PC-3 (cell line): ENCODE data around the gene DDX19B. TPM values are rescaled to one million over a fixed set of nuclear protein-coding genes. Genes with fewer than 3 reads are reported as not detected.
"Not testable (repeated sequence)": the region's sequence is repeated elsewhere in the genome, so short reads cannot be mapped to it uniquely, and the experiment has no call there.

ENCODE experiments used
- ATAC-seq: fragments of 200-7000 bp; cut with Tn5 transposase; 2 replicates; pipeline ENCODE4 v1.9.1; 2020; ENCODE audit warnings: mild to moderate bottlenecking, moderate library complexity
- BruUV-seq: library from RNA; stranded (reverse); fragments of 400-500 nt; replicated peaks from 2 replicates; lab custom pipeline; 2021; lab: Mats Ljungman, UMichigan
- CTCF ChIA-PET: fragments of 300-600 bp; sonication (Branson Sonifier 250); formaldehyde crosslinking; loops from one replicate; lab custom pipeline; 2022; ENCODE audit warnings: antibody characterized with exemption; lab: Charles Lee
- POLR2A ChIA-PET: fragments of 300-600 bp; sonication (Branson Sonifier 250); formaldehyde crosslinking; loops from one replicate; lab custom pipeline; 2022; ENCODE audit warnings: antibody characterized with exemption; ENCODE audit not compliant: unreplicated experiment; lab: Charles Lee
- DNase-seq: peaks from one replicate; pipeline ENCODE4 v3.0.0-alpha.2; 2015
- H2AFZ ChIP-seq: fragments of 300-600 bp; sonication (generic); 2 replicates; pipeline ENCODE4 v1.6.0; 2016; ENCODE audit warnings: antibody characterized with exemption, low read length
- H3F3A ChIP-seq: fragments of 300-600 bp; sonication (generic); one replicate; pipeline ENCODE4 v1.6.0; 2017; ENCODE audit warnings: antibody characterized with exemption, low read length, control low read depth, mild to moderate bottlenecking; ENCODE audit not compliant: unreplicated experiment
- H3K27ac ChIP-seq: fragments of 300-600 bp; sonication (generic); 2 replicates; pipeline ENCODE4 v1.5.1; 2016; ENCODE audit warnings: mild to moderate bottlenecking, low read length
- H3K27me3 ChIP-seq: fragments of 300-600 bp; sonication (generic); 2 replicates; pipeline ENCODE4 v1.6.1; 2016; ENCODE audit warnings: low read length, mixed read lengths
- H3K36me3 ChIP-seq: fragments of 300-600 bp; sonication (generic); 2 replicates; pipeline ENCODE4 v1.6.1; 2016; ENCODE audit warnings: low read depth, mixed run types, low read length, mixed read lengths
- H3K4me1 ChIP-seq: fragments of 300-600 bp; sonication (generic); 2 replicates; pipeline ENCODE4 v1.5.1; 2016; ENCODE audit warnings: low read length; ENCODE audit not compliant: insufficient read depth
- H3K4me2 ChIP-seq: fragments of 300-600 bp; sonication (generic); 2 replicates; pipeline ENCODE4 v1.6.0; 2016; ENCODE audit warnings: low read length
- H3K4me3 ChIP-seq: fragments of 300-600 bp; sonication (generic); 2 replicates; pipeline ENCODE4 v1.5.1; 2016; ENCODE audit warnings: mild to moderate bottlenecking, low read length, mixed read lengths
- H3K79me2 ChIP-seq: fragments of 300-600 bp; sonication (generic); 2 replicates; pipeline ENCODE4 v1.6.1; 2017; ENCODE audit warnings: low read length, mixed read lengths
- H3K9ac ChIP-seq: fragments of 300-600 bp; sonication (generic); 2 replicates; pipeline ENCODE4 v1.6.0; 2016; ENCODE audit warnings: mild to moderate bottlenecking, low read length
- H3K9me2 ChIP-seq: fragments of 300-600 bp; sonication (generic); replicated peaks from 2 replicates; pipeline ENCODE4 v1.6.1; 2016; ENCODE audit warnings: mixed run types, low read length, mixed read lengths
- H3K9me3 ChIP-seq: fragments of 300-600 bp; sonication (generic); 2 replicates; pipeline ENCODE4 v1.6.1; 2016; ENCODE audit warnings: low read length, mixed read lengths
- H4K20me1 ChIP-seq: fragments of 300-600 bp; sonication (generic); 2 replicates; pipeline ENCODE4 v1.6.1; 2016; ENCODE audit warnings: low read length, mixed read lengths
- CTCF ChIP-seq: fragments of 300-600 bp; sonication (generic); conservative IDR thresholded peaks from 2 replicates; pipeline ENCODE4 v1.5.1; 2017; ENCODE audit warnings: antibody characterized with exemption, low read depth, mild to moderate bottlenecking, low read length
- EZH2 ChIP-seq: fragments of 300-600 bp; sonication (generic); IDR thresholded peaks from one replicate; pipeline ENCODE4 v1.6.1; 2017; ENCODE audit warnings: antibody characterized with exemption, mild to moderate bottlenecking, low read length; ENCODE audit not compliant: unreplicated experiment
- EZH2phosphoT487 ChIP-seq: fragments of 300-600 bp; sonication (generic); IDR thresholded peaks from 2 replicates; pipeline ENCODE4 v1.6.1; 2018; ENCODE audit warnings: mild to moderate bottlenecking, antibody characterized with exemption, low read length, borderline replicate concordance
- intact Hi-C: fragments of 100-400 bp; cut with micrococcal nuclease; formaldehyde crosslinking; loops from 2 replicates; pipeline ENCODE4 v1.9.0; 2023
- total RNA-seq: library from RNA; depleted of rRNA; stranded (reverse); fragments of >200 nt; gene quantifications from 2 replicates; pipeline ENCODE4 v1.2.3, GENCODE V29; 2014

Gene DDX19B
- total RNA-seq, 1 experiment from 2014 or later = 21.5 TPM

DNA sequence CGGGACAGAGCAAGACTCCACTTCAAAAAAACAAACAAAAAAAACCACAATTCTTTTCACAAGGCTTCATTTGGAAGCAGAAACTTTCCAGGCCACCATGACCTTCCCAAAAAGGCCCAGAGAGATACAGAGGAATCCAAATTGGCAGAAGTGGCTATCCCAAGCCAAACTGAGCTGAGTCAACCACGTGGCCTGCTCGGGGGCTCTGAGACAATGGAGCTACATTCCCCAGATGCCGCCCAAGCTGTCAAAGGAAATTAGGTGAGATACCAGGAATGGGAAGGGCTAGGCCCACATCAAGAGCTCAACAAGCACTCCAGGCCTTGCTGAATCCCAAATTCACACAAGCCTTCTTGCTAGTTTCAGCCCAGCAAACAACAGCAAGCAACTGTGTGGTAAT lies 41.6 kb upstream of the DDX19B start:
- no peak overlapping the region for H3K4me3 ChIP-seq
- ChIA-PET POLR2A (no interaction called here), CTCF (no interaction called here)
- no TSS peak for BruUV-seq
- no peaks in the 10 kb centered on the region for H3K27me3 ChIP-seq
- H3K9me3 ChIP-seq = no peaks in the 10 kb centered on the region
- H3K9ac ChIP-seq = no peak overlapping the region
- no peaks in the 10 kb centered on the region for H3F3A ChIP-seq
- H3K4me1 ChIP-seq = no peaks in the 10 kb centered on the region
- no peak for DNase-seq
- H3K4me2 ChIP-seq = no peak overlapping the region
- H3K9me2 ChIP-seq = no peaks in the 10 kb centered on the region
- no peak for TF ChIP-seq EZH2
- ATAC-seq = no peak
- H4K20me1 ChIP-seq = no peaks in the 10 kb centered on the region
- intact Hi-C loops = no loop called here
- H3K27ac ChIP-seq = no peak overlapping the region
- H3K79me2 ChIP-seq = no peaks in the 10 kb centered on the region
- H3K36me3 ChIP-seq = peaks cover 43% of the 10 kb centered on the region
- H2AFZ ChIP-seq = no peak overlapping the region

- Histone ChIP-seq H3K4me3 (no peak overlapping the region), H3K9me3 (no peaks in the 10 kb centered on the region), H3K9me2 (no peaks in the 10 kb centered on the region), H3K4me2 (no peak overlapping the region), H4K20me1 (no peaks in the 10 kb centered on the region), H3K27ac (no peak overlapping the region), H3K79me2 (no peaks in the 10 kb centered on the region), H2AFZ (no peak overlapping the region), H3F3A (no peaks in the 10 kb centered on the region), H3K27me3 (no peaks in the 10 kb centered on the region), H3K4me1 (no peaks in the 10 kb centered on the region), H3K36me3 (peaks cover 37% of the 10 kb centered on the region), H3K9ac (no peak overlapping the region)
- intact Hi-C loops = no loop called here
- ATAC-seq (no peak), DNase-seq (no peak)
- BruUV-seq = no TSS peak
- CTCF ChIA-PET = no interaction called here
- POLR2A ChIA-PET = no interaction called here
- TF ChIP-seq CTCF (no peak), EZH2 (no peak), EZH2phosphoT487 (no peak)
These were observed 40.9 kb upstream of the DDX19B start for GRCh38 chr16:70258065-70258464.

GRCh38 chr16:70258946-70259345 lies 40.0 kb upstream of the DDX19B start:
- Histone ChIP-seq H2AFZ (no peak overlapping the region), H3K27ac (no peak overlapping the region), H3K4me2 (no peak overlapping the region), H3F3A (no peaks in the 10 kb centered on the region), H3K9ac (no peak overlapping the region), H3K9me2 (no peaks in the 10 kb centered on the region), H4K20me1 (no peaks in the 10 kb centered on the region), H3K9me3 (no peaks in the 10 kb centered on the region), H3K27me3 (no peaks in the 10 kb centered on the region), H3K79me2 (no peaks in the 10 kb centered on the region), H3K4me3 (no peak overlapping the region), H3K4me1 (no peaks in the 10 kb centered on the region), H3K36me3 (peaks cover 34% of the 10 kb centered on the region)
- ATAC-seq (no peak), DNase-seq (no peak)
- ChIA-PET CTCF (no interaction called here), POLR2A (no interaction called here)
- no TSS peak for BruUV-seq
- intact Hi-C loops = no loop called here
- no peak for TF ChIP-seq CTCF
- TF ChIP-seq EZH2phosphoT487 = no peak
- no peak for TF ChIP-seq EZH2

GRCh38 chr16:70259903-70260302 lies 39.1 kb upstream of the DDX19B start:
- peaks cover 37% of the 10 kb centered on the region for H3K36me3 ChIP-seq
- H3K9ac ChIP-seq, H3K4me2 ChIP-seq, H3F3A ChIP-seq, H4K20me1 ChIP-seq, H3K27ac ChIP-seq, H2AFZ ChIP-seq, ATAC-seq, DNase-seq, H3K9me2 ChIP-seq, CTCF ChIA-PET, H3K9me3 ChIP-seq, H3K4me3 ChIP-seq, intact Hi-C loops, H3K27me3 ChIP-seq, H3K79me2 ChIP-seq, H3K4me1 ChIP-seq, BruUV-seq: not testable (repeated sequence)
- POLR2A ChIA-PET = interaction anchor here (0.5 kb wide), 1 partner anchor 924 kb away, joined by 3 read pairs; no protein-coding TSS in a partner anchor
